H1 (cell line): ENCODE data around the gene DPPA5. TPM values are rescaled to one million over a fixed set of nuclear protein-coding genes. Genes with fewer than 3 reads are reported as not detected.

Experiments used
- CTCF ChIA-PET: fragments of 300-600 bp; sonication (Branson Sonifier 250); formaldehyde crosslinking; loops from one replicate; lab custom pipeline; 2021; ENCODE audit not compliant: partially characterized antibody; lab: Charles Lee
- POLR2A ChIA-PET: fragments of 300-600 bp; sonication (Branson Sonifier 250); formaldehyde crosslinking; loops from one replicate; lab custom pipeline; 2021; ENCODE audit warnings: inconsistent platforms; ENCODE audit not compliant: partially characterized antibody; lab: Charles Lee
- DNase-seq, 2 experiments: peaks; one replicate each; pipeline versions ENCODE4 v3.0.0 to v3.0.0-alpha.2; 2010 to 2022; ENCODE audit warnings: low spot score in 2 of 2, low read depth in 1 of 2, mixed read lengths in 1 of 2
- FAIRE-seq: peaks from 2 replicates; lab custom pipeline; 2011; peaks lifted over from hg19 to GRCh38; lab: Jason Lieb, UNC
- H2AFZ ChIP-seq: 2 replicates; pipeline ENCODE4 v1.8.1; 2012; ENCODE audit warnings: low read length, inconsistent platforms
- H2AK5ac ChIP-seq: 2 replicates; pipeline ENCODE4 v1.6.1; 2013; ENCODE audit warnings: low read depth, low read length
- H2BK120ac ChIP-seq: replicated peaks from 2 replicates; pipeline ENCODE3; 2013; ENCODE audit warnings: low read depth, low read length, inconsistent platforms
- H2BK12ac ChIP-seq: 2 replicates; pipeline ENCODE4 v1.6.1; 2013; ENCODE audit warnings: low read depth, low read length
- H2BK15ac ChIP-seq: 2 replicates; pipeline ENCODE4 v1.6.1; 2013; ENCODE audit warnings: low read length
- H2BK20ac ChIP-seq: 2 replicates; pipeline ENCODE4 v1.6.1; 2013; ENCODE audit warnings: low read length
- H2BK5ac ChIP-seq: 2 replicates; pipeline ENCODE4 v1.6.1; 2013; ENCODE audit warnings: low read depth, low read length
- H3K14ac ChIP-seq: 2 replicates; pipeline ENCODE4 v1.6.1; 2013; ENCODE audit warnings: inconsistent platforms; ENCODE audit not compliant: insufficient read length
- H3K18ac ChIP-seq: 2 replicates; pipeline ENCODE4 v1.6.1; 2013; ENCODE audit warnings: low read length; ENCODE audit errors: extremely low read depth
- H3K23ac ChIP-seq: 2 replicates; pipeline ENCODE4 v1.6.1; 2013; ENCODE audit warnings: inconsistent platforms; ENCODE audit not compliant: insufficient read length
- H3K23me2 ChIP-seq: 2 replicates; pipeline ENCODE4 v1.6.1; 2013; ENCODE audit warnings: low read depth, low read length
- H3K27ac ChIP-seq: 2 replicates; pipeline ENCODE4 v1.6.1; 2011; ENCODE audit warnings: low read depth, low read length, inconsistent platforms
- H3K27me3 ChIP-seq, 4 experiments: replicated peaks in 1 of 4; 1 replicate in 1 of 4; 2 replicates in 3 of 4; pipeline versions ENCODE4 v1.6.1 to v1.8.1; 2011 to 2013; ENCODE audit warnings: low read length in 3 of 4, mild to moderate bottlenecking in 3 of 4, inconsistent platforms in 2 of 4, mixed read lengths in 2 of 4, moderate library complexity in 1 of 4; ENCODE audit not compliant: control insufficient read depth in 3 of 4, insufficient read depth in 3 of 4; ENCODE audit errors: extremely low read depth in 1 of 4
- H3K36me3 ChIP-seq, 4 experiments: 2 replicates each; pipeline versions ENCODE4 v1.6.1 to v1.8.1; 2011 to 2013; ENCODE audit warnings: mild to moderate bottlenecking in 4 of 4, low read length in 3 of 4, moderate library complexity in 2 of 4, control low read depth in 1 of 4, inconsistent platforms in 1 of 4; ENCODE audit not compliant: insufficient read depth in 4 of 4, control insufficient read depth in 2 of 4
- H3K4ac ChIP-seq: replicated peaks from 2 replicates; pipeline ENCODE3; 2013; ENCODE audit warnings: low read length, low read depth, mixed read lengths, inconsistent platforms; ENCODE audit not compliant: insufficient read length
- H3K4me1 ChIP-seq, 4 experiments: replicated peaks in 1 of 4; 1 replicate in 1 of 4; 2 replicates in 3 of 4; pipeline versions ENCODE4 v1.6.1 to v1.8.1; 2011 to 2013; ENCODE audit warnings: low read length in 3 of 4, inconsistent platforms in 2 of 4, mixed read lengths in 1 of 4; ENCODE audit not compliant: insufficient read depth in 4 of 4, control insufficient read depth in 3 of 4
- H3K4me2 ChIP-seq, 2 experiments: 2 replicates each; pipeline versions ENCODE4 v1.6.1 to v1.8.1; 2011 to 2013; ENCODE audit warnings: low read depth in 2 of 2, low read length in 2 of 2, control low read depth in 1 of 2, inconsistent platforms in 1 of 2, mild to moderate bottlenecking in 1 of 2; ENCODE audit not compliant: insufficient read depth in 1 of 2
- H3K4me3 ChIP-seq, 4 experiments: fragments of 200-600, 300-600 bp in 1 of 4; sonication (generic), shearing (Covaris generic), sonication (Bioruptor Twin) in 1 of 4; 2 replicates each; pipeline versions ENCODE4 v1.5.1 to v1.8.1; 2011 to 2016; ENCODE audit warnings: low read length in 4 of 4, low read depth in 3 of 4, control low read depth in 2 of 4, inconsistent platforms in 2 of 4, mild to moderate bottlenecking in 2 of 4, mixed read lengths in 1 of 4, moderate library complexity in 1 of 4; ENCODE audit not compliant: insufficient read depth in 2 of 4; ENCODE audit errors: extremely low read depth in 1 of 4
- H3K56ac ChIP-seq: replicated peaks from 2 replicates; pipeline ENCODE3; 2013; ENCODE audit warnings: low read depth, mild to moderate bottlenecking, mixed read lengths, low read length, inconsistent platforms; ENCODE audit not compliant: insufficient read length
- H3K79me1 ChIP-seq: 2 replicates; pipeline ENCODE4 v1.6.1; 2013; ENCODE audit warnings: low read depth, low read length, control low read depth
- H3K79me2 ChIP-seq, 2 experiments: 2 replicates each; pipeline versions ENCODE4 v1.6.1 to v1.8.1; 2012 to 2013; ENCODE audit warnings: low read length in 2 of 2, mild to moderate bottlenecking in 2 of 2, inconsistent platforms in 1 of 2; ENCODE audit not compliant: insufficient read depth in 2 of 2, control insufficient read depth in 1 of 2
- H3K9ac ChIP-seq, 4 experiments: replicated peaks in 1 of 4; 1 replicate in 1 of 4; 2 replicates in 3 of 4; pipeline versions ENCODE4 v1.6.1 to v1.8.1; 2011 to 2013; ENCODE audit warnings: low read depth in 3 of 4, low read length in 3 of 4, control low read depth in 2 of 4, mild to moderate bottlenecking in 2 of 4, moderate library complexity in 2 of 4, inconsistent platforms in 1 of 4; ENCODE audit errors: extremely low read depth in 1 of 4
- H3K9me3 ChIP-seq, 2 experiments: 2 replicates each; pipeline versions ENCODE4 v1.6.1 to v1.8.1; 2012 to 2013; ENCODE audit warnings: mild to moderate bottlenecking in 2 of 2, moderate library complexity in 2 of 2, control low read depth in 1 of 2, inconsistent platforms in 1 of 2, low read depth in 1 of 2, low read length in 1 of 2, mixed read lengths in 1 of 2; ENCODE audit not compliant: insufficient read depth in 2 of 2
- H4K20me1 ChIP-seq, 2 experiments: replicated peaks in 1 of 2; 2 replicates each; pipeline versions ENCODE3 to v1.8.1; 2011 to 2013; ENCODE audit warnings: inconsistent platforms in 2 of 2, low read length in 2 of 2, mild to moderate bottlenecking in 1 of 2; ENCODE audit not compliant: insufficient read depth in 2 of 2, control insufficient read depth in 1 of 2
- H4K5ac ChIP-seq: 2 replicates; pipeline ENCODE4 v1.6.1; 2013; ENCODE audit warnings: low read length, low read depth, mixed read lengths, inconsistent platforms; ENCODE audit not compliant: insufficient read length
- H4K8ac ChIP-seq: 2 replicates; pipeline ENCODE4 v1.8.0; 2013; ENCODE audit warnings: mild to moderate bottlenecking, moderate library complexity, low read length, inconsistent platforms; ENCODE audit not compliant: insufficient read depth; ENCODE audit errors: extremely low read depth
- H4K91ac ChIP-seq: replicated peaks from 2 replicates; pipeline ENCODE3; 2013; ENCODE audit warnings: low read length, mixed read lengths, inconsistent platforms; ENCODE audit not compliant: insufficient read length
- CBX8 ChIP-seq: fragments of 300-800, 300-1000 bp; sonication (generic); IDR thresholded peaks from 2 replicates; pipeline ENCODE4 v1.7.1; 2016; ENCODE audit warnings: low read depth, low read length, borderline replicate concordance
- EZH2 ChIP-seq: fragments of 200-600 bp; sonication (generic); IDR thresholded peaks from 2 replicates; pipeline ENCODE4 v1.7.1; 2012; ENCODE audit warnings: low read depth, mild to moderate bottlenecking, moderate library complexity, low read length, inconsistent platforms; ENCODE audit not compliant: severe bottlenecking
- MAFK ChIP-seq: IDR thresholded peaks from 2 replicates; pipeline ENCODE4 v1.6.1; 2012; ENCODE audit warnings: low read depth, mild to moderate bottlenecking, improper control_type of control experiment, low read length
- NRF1 ChIP-seq: IDR thresholded peaks from 2 replicates; pipeline ENCODE4 v1.6.1; 2011; ENCODE audit warnings: mild to moderate bottlenecking, low read depth, low read length, improper control_type of control experiment
- WGBS, 2 experiments: shearing (Covaris generic) in 1 of 2; methylation state at CpG; one replicate each; pipeline versions ENCODE4 v1.1.6 to v1.1.7; 2013 to 2015; ENCODE audit warnings: low lambda C conversion rate in 2 of 2, mixed read lengths in 2 of 2, inconsistent platforms in 1 of 2, low coverage in 1 of 2, missing lambda C conversion rate in 1 of 2; ENCODE audit not compliant: insufficient replicate concordance in 2 of 2, insufficient coverage in 1 of 2, insufficient read length in 1 of 2; ENCODE audit errors: extremely low coverage in 1 of 2, missing lambda C conversion rate in 1 of 2; 5-methylcytosine and 5-hydroxymethylcytosine counted together
- long read RNA-seq, 2 experiments: library from RNA in 1 of 2; library from capped mRNA in 1 of 2; stranded (forward); transcript quantifications; one replicate each; pipeline ENCODE4 v2.0.0, GENCODE V29; 2021; ENCODE audit warnings: inconsistent platforms in 1 of 2
- polyA minus RNA-seq, 3 experiments: library from RNA; depleted of rRNA, polyadenylated mRNA; stranded (reverse); fragments of >200 nt; gene quantifications; 1 replicate in 2 of 3; 2 replicates in 1 of 3; pipeline ENCODE4 v1.2.3, GENCODE V29; 2011
- polyA plus RNA-seq, 7 experiments: library from polyadenylated mRNA; depleted of rRNA in 3 of 7; stranded (reverse) in 5 of 7; unstranded in 2 of 7; fragments of >200 nt in 5 of 7; fragments of 200-250 nt in 2 of 7; gene quantifications; 1 replicate in 5 of 7; 2 replicates in 1 of 7; 4 replicates in 1 of 7; pipeline versions ENCODE4 v1.2.1 to v1.2.3, GENCODE V29; 2011 to 2013; ENCODE audit warnings: missing spikeins in 2 of 7, mixed read lengths in 2 of 7
- total RNA-seq: library from RNA; stranded (reverse); fragmentation: NEBNext Ultra II Directional; extraction: Animal tissue kit (Norgen Biotek cat#: 25700); gene quantifications from 2 replicates; pipeline ENCODE4 v1.2.1, GENCODE V29; 2021
- TF ChIP-seq, protein P1 (sequence below), 3 experiments: IDR thresholded peaks; 1 replicate in 2 of 3; 2 replicates in 1 of 3; pipeline versions ENCODE4 v1.5.1 to v1.6.1; 2011; ENCODE audit warnings: low read length in 3 of 3, mild to moderate bottlenecking in 3 of 3, inconsistent platforms in 2 of 3, low read depth in 1 of 3, moderate library complexity in 1 of 3; ENCODE audit not compliant: insufficient read depth in 1 of 3; ENCODE audit errors: control extremely low read depth in 1 of 3

Gene DPPA5, protein sequence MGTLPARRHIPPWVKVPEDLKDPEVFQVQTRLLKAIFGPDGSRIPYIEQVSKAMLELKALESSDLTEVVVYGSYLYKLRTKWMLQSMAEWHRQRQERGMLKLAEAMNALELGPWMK
- total RNA-seq (1.5 and 2.0 TPM in 2 replicates), polyA plus RNA-seq (2011; rRNA removed) (2.9 and 6.6 TPM in 2 replicates), polyA minus RNA-seq (2011; rRNA and poly(A)+ RNA removed) (1.6 TPM in 1 of 2 replicates, not detected in the other)
- polyA plus RNA-seq (2011; cell fraction: cytosol; rRNA removed) = 4.8 TPM
- 2.9 TPM for polyA plus RNA-seq (2011; cell fraction: nucleus; rRNA removed)
- 0.43 to 1.7 TPM (median 1.5 TPM) in 4 replicates for polyA plus RNA-seq (2012, experiment 1 of 2)
- polyA plus RNA-seq (2012, experiment 2 of 2) = 4.9 TPM
- polyA plus RNA-seq (2013, experiment 1 of 2) = 2.8 TPM
- polyA plus RNA-seq (2013, experiment 2 of 2) = 2.5 TPM
- not detected for polyA minus RNA-seq (2011; cell fraction: cytosol; rRNA and poly(A)+ RNA removed)
- not detected for polyA minus RNA-seq (2011; cell fraction: nucleus; rRNA and poly(A)+ RNA removed)
- long read RNA-seq, experiment 1, partial matches to known transcripts = 0 of 1 reads
- long read RNA-seq, experiment 1, other reads (novel, unspliced or antisense) = 0 of 1 reads
- long read RNA-seq, experiment 2 = 0 reads

DNA sequence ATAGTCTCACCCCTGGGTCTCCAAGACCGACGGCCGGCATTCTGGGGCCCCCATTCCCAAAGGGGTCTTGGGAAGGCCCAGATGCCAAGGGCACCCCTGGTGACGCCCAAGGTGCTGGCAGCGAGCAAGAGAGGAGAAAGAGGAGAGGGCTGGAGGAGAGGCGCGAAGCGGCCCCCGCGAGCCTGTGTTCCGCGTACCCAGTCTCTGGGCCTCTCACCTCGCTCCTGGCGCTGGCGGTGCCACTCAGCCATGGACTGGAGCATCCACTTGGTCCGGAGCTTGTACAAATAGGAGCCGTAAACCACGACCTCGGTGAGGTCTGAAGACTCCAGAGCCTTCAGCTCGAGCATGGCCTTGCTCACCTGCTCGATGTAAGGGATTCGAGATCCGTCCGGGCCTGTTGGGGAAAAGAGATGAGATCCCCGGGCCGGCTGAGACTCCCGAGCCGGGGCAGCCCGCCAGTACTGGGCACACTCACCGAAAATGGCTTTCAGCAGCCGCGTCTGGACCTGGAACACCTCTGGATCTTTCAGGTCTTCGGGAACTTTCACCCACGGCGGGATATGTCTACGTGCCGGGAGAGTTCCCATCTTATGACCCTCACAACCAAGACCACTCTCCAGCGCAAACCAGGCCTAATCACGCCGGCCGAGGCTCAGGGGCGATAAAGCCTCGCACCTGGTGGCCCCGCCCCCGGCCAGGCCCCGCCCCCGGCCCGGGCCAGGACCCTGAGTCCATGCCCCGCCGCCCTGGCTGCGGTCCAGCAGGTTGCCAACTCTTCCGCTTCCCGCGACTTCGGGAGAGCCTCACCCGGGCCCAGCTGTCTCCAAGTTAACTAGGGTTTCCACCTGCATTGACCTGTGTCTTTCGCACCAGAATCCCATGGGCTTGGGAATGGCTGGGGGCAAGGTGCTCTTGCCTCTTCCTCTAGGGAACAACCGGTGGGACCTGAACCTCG lies at the start of gene DPPA5:
DPPA5 (minus strand) TSS at position 641 of the 958 bp plus-strand sequence; CDS start at position 590, 51 bp downstream.
- CTCF ChIA-PET = interaction anchor here (1.0 to 2.1 kb wide), 4 partner anchors 11 to 68 kb away, joined by 3 to 7 read pairs (median 4); no protein-coding TSS in a partner anchor
- H3K27ac ChIP-seq = no peak within 1 kb of the TSS
- TF ChIP-seq CBX8 (no peak), MAFK (no peak), EZH2 (no peak), NRF1 (no peak)
- TF ChIP-seq, protein P1, sequence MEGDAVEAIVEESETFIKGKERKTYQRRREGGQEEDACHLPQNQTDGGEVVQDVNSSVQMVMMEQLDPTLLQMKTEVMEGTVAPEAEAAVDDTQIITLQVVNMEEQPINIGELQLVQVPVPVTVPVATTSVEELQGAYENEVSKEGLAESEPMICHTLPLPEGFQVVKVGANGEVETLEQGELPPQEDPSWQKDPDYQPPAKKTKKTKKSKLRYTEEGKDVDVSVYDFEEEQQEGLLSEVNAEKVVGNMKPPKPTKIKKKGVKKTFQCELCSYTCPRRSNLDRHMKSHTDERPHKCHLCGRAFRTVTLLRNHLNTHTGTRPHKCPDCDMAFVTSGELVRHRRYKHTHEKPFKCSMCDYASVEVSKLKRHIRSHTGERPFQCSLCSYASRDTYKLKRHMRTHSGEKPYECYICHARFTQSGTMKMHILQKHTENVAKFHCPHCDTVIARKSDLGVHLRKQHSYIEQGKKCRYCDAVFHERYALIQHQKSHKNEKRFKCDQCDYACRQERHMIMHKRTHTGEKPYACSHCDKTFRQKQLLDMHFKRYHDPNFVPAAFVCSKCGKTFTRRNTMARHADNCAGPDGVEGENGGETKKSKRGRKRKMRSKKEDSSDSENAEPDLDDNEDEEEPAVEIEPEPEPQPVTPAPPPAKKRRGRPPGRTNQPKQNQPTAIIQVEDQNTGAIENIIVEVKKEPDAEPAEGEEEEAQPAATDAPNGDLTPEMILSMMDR (IDR thresholded peaks at IDR 0.05; ENCODE audit: control extremely low read depth in 1 of 3, insufficient read depth in 1 of 3, low read depth in 1 of 3, low read length in 3 of 3) = no peak

More for the DNA sequence above, at the start of gene DPPA5:
- Histone ChIP-seq H3K79me1 (no peaks in the 10 kb centered on the region), H3K14ac (no peak within 1 kb of the TSS), H3K18ac (peak within 1 kb of the TSS; percentile 60), H3K9ac (no peak within 1 kb of the TSS), H3K4me1 (peaks cover 5 to 15% (median 8%) of the 10 kb centered on the region in 4 experiments), H3K23me2 (no peaks in the 10 kb centered on the region), H3K4me3 (no peak within 1 kb of the TSS), H2BK5ac (peak within 1 kb of the TSS; percentile 44; the same call in 1 of the 2 replicates), H2AFZ (no peak within 1 kb of the TSS), H3K4ac (no peak within 1 kb of the TSS), H3K23ac (no peak within 1 kb of the TSS), H4K20me1 (no peaks in the 10 kb centered on the region), H2BK12ac (peak within 1 kb of the TSS; percentile 90; the same call in 1 of the 2 replicates), H4K5ac (no peak within 1 kb of the TSS), H3K56ac (no peak within 1 kb of the TSS), H3K4me2 (no peak within 1 kb of the TSS), H3K79me2 (no peaks in the 10 kb centered on the region), H2BK120ac (peak within 1 kb of the TSS; percentile 79), H3K27me3 (no peaks in the 10 kb centered on the region; a peak in 1 of 7 replicates), H3K9me3 (peaks cover 0 to 11% of the 10 kb centered on the region in 2 experiments; a peak in 1 of 4 replicates), H4K8ac (no peak within 1 kb of the TSS), H2BK20ac (peak within 1 kb of the TSS; percentile 95), H2AK5ac (no peak within 1 kb of the TSS), H3K36me3 (no peaks in the 10 kb centered on the region), H2BK15ac (0 out of 2 replicates have a peak within 1 kb of the TSS, but pooled peaks have one; percentile 72), H4K91ac (peak within 1 kb of the TSS; percentile 52)
- FAIRE-seq = no peak
- 96% methylated on average over 47 of the region's 59 CpGs; no CpG with 5 or more reads in 1 of the 2 experiments for WGBS, 2 experiments
- DNase-seq = no peak
- POLR2A ChIA-PET = interaction anchor here (3.0 kb wide), 1 partner anchor 167 kb away, joined by 9 read pairs; the partner anchor contains the start of gene EEF1A1
